GM10248 (cell line): ENCODE measurements around the gene BAHCC1.

ENCODE experiments used
- CTCF ChIA-PET: fragments of 300-600 bp; sonication (Branson Sonifier 250); formaldehyde crosslinking; extraction: SDS; loops from one replicate; lab custom pipeline; 2021; ENCODE audit warnings: antibody characterized with exemption; lab: Yijun Ruan, JAX
- POLR2A ChIA-PET: fragments of 350-650 bp; sonication (Branson Sonifier 250); formaldehyde crosslinking; extraction: SDS; loops from one replicate; lab custom pipeline; 2020; ENCODE audit warnings: antibody characterized with exemption; lab: Yijun Ruan, JAX
- DNase-seq: peaks from one replicate; pipeline ENCODE4 v3.0.0; 2012; ENCODE audit errors: extremely low spot score
- TF ChIP-seq, protein P1 (sequence below): IDR thresholded peaks from 2 replicates; pipeline ENCODE4 v1.5.1; 2012; ENCODE audit warnings: mild to moderate bottlenecking, low read depth; ENCODE audit errors: extremely low read depth, missing control alignments, control extremely low read depth

The BAHCC1 gene

DNA sequence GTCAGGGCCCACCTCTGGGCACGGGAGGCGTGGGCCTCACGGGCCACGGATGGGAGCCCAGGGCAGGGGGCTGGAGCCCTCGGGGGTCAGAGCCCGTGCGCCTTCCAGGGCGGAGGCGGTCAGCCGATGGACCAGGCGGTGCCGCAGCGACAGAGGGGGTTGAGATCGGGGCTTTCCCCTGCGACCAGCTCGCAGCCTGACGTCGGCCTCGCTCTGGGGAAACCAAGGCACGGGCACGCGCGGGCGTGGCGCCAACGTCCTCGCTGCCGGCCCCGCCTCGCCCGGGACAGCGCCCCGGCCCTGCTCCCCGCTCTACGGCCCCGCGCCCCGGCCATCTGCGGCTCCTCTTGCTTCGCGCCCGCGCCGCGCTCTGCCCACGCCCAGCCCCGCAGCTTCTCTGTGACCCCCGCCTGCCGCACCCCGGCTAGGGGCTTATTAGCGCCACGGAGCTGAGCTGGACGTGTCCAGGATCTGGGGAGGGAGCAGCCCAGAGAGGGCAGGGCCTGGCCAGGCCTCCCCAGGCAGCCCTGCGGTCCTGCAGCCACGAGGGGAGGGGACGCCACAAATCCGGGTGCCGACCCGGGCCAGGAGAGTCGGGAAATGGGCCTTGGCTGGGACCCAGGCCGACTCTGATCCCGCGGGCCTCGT is 103.8 kb downstream of the BAHCC1 start:
- CTCF ChIA-PET: interaction anchor here (1.5 kb wide), 1 partner anchor 15 kb away, joined by 4 read pairs; no protein-coding TSS in a partner anchor
- POLR2A ChIA-PET: interaction anchor here (1.0 kb wide), 1 partner anchor 8 kb away, joined by 3 read pairs; no protein-coding TSS in a partner anchor
- TF ChIP-seq, protein P1, sequence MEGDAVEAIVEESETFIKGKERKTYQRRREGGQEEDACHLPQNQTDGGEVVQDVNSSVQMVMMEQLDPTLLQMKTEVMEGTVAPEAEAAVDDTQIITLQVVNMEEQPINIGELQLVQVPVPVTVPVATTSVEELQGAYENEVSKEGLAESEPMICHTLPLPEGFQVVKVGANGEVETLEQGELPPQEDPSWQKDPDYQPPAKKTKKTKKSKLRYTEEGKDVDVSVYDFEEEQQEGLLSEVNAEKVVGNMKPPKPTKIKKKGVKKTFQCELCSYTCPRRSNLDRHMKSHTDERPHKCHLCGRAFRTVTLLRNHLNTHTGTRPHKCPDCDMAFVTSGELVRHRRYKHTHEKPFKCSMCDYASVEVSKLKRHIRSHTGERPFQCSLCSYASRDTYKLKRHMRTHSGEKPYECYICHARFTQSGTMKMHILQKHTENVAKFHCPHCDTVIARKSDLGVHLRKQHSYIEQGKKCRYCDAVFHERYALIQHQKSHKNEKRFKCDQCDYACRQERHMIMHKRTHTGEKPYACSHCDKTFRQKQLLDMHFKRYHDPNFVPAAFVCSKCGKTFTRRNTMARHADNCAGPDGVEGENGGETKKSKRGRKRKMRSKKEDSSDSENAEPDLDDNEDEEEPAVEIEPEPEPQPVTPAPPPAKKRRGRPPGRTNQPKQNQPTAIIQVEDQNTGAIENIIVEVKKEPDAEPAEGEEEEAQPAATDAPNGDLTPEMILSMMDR: no peak
- DNase-seq: no peak

- ChIA-PET CTCF (no interaction called here), POLR2A (interaction anchor here (0.9 kb wide), 1 partner anchor 12 kb away, joined by 3 read pairs; no protein-coding TSS in a partner anchor)
- TF ChIP-seq, protein P1: no peak
- no peak for DNase-seq
Observed at GRCh38 chr17:81499601-81499970, 104.3 kb downstream of the BAHCC1 start.

DNA sequence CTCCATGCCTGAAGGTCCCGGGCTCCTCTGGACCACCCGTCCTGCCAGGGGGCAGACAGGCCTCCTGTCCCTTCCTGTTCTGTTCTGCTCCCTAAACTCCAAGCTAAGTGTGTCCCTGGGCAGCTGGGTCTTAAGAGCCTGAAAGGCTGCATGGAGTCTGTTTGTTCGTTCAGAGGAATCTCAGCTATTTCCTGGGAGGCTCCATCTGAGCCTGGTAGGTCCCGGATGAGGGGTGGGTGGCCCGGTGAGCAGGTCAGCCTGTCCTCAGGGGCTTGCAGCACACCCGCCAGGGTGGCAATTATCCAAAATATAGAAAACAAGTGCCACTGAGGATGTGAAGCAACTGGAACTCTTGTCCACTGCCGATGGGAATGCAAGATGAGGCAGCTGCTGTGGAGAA is 104.8 kb downstream of the BAHCC1 start:
- no peak for DNase-seq
- ChIA-PET POLR2A (interaction anchor here (0.9 kb wide), 1 partner anchor 11 kb away, joined by 3 read pairs; no protein-coding TSS in a partner anchor), CTCF (no interaction called here)
- TF ChIP-seq, protein P1: no peak

GRCh38 chr17:81502471-81503017 is 107.3 kb downstream of the BAHCC1 start:
- CTCF ChIA-PET: no interaction called here
- DNase-seq: no peak
- POLR2A ChIA-PET: interaction anchor here (1.0 kb wide), 1 partner anchor 14 kb away, joined by 3 read pairs; no protein-coding TSS in a partner anchor
- TF ChIP-seq, protein P1: no peak

GRCh38 chr17:81503619-81504018 is 108.4 kb downstream of the BAHCC1 start:
- ChIA-PET CTCF (no interaction called here), POLR2A (interaction anchor here (1.0 kb wide), 1 partner anchor 13 kb away, joined by 3 read pairs; no protein-coding TSS in a partner anchor)
- DNase-seq: no peak
- TF ChIP-seq, protein P1: no peak

- ChIA-PET POLR2A (interaction anchor here (0.6 to 1.5 kb wide), 6 partner anchors 9 to 43 kb away, joined by 3 to 8 read pairs (median 5); partner anchors contain the start of gene FAAP100), CTCF (interaction anchor here (0.7 to 2.3 kb wide), 6 partner anchors 10 to 216 kb away, joined by 3 to 9 read pairs (median 3); no protein-coding TSS in a partner anchor)
- DNase-seq: no peak
- TF ChIP-seq, protein P1: no peak
Observed at GRCh38 chr17:81508639-81509206, 113.5 kb downstream of the BAHCC1 start.
